GM13977 (cell line): ENCODE results near the gene MAST4.
A peak's percentile ranks its signal among the peaks of the same experiment; 100 is the strongest.
"Not testable (repeated sequence)": the region's sequence is repeated elsewhere in the genome, so short reads cannot be mapped to it uniquely, and the experiment has no call there.

Source experiments
- DNase-seq: peaks from one replicate; pipeline ENCODE4 v3.0.0; 2012; ENCODE audit warnings: low spot score
- CTCF ChIP-seq: IDR thresholded peaks from 2 replicates; pipeline ENCODE4 v1.5.1; 2012; ENCODE audit warnings: mild to moderate bottlenecking, control low read depth; ENCODE audit not compliant: insufficient read depth; ENCODE audit errors: extremely low read depth, missing control alignments
- in situ Hi-C: fragments of 300-500 bp; cut with MboI; formaldehyde crosslinking; loops from one replicate; pipeline ENCODE4 v1.12.0; 2022; ENCODE audit warnings: low sequenced_read_pairs, low pct_unique_long_range_greater_than_20kb, mixed read lengths, inconsistent platforms; ENCODE audit not compliant: unreplicated experiment

MAST4 gene

GRCh38 chr5:66689522-66690220 lies 93.5 kb downstream of the MAST4 start:
- no peak for DNase-seq
- no peak for TF ChIP-seq CTCF
- in situ Hi-C loops = no loop called here

DNA sequence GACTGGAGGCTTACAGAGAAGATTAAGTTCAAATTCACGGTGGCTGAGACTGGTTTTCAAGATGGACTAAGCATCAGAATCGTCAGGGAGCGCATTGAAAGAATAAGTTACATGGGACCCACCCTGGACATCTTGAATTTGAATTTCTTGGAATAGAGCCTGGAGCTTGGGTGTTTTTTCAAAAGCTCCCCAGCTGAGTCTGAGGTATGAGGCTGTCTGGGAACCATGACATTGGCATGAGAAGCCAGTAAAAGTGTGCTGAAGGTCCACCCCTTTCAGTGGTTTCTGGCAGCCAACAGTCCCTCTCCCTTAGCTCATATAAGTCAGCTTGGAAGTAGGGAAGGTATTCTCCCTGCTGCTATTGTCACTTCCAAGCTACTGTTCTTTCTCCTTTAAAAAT lies 97.8 kb downstream of the MAST4 start:
- no peak for TF ChIP-seq CTCF
- in situ Hi-C loops = no loop called here
- DNase-seq = no peak

DNA sequence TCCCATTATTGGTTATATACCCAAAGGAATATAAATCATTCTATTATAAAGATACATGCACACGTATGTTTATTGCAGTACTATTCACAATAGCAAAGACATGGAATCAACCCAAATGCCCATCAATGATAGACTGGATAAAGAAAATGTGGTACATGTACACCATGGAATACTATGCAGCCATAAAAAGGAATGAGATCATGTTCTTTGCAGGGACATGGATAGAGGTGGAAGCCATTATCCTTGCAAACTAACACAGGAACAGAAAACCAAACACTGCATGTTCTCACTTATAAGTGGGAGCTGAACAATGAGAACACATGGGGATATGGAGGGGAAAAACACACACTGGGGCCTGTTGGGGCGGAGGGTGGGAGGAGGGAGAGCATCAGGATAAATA lies 99.6 kb downstream of the MAST4 start:
- DNase-seq, in situ Hi-C loops: not testable (repeated sequence)

- no peak for TF ChIP-seq CTCF
- in situ Hi-C loops = no loop called here
- DNase-seq = no peak
Measured at GRCh38 chr5:66697796-66698564, 101.8 kb downstream of the MAST4 start.

GRCh38 chr5:66701244-66701643 lies 105.1 kb downstream of the MAST4 start:
- DNase-seq = peak; percentile 23
- in situ Hi-C loops = loop anchor here (10.0 kb wide), 1 partner anchor 76 kb away; no protein-coding TSS in a partner anchor
- TF ChIP-seq CTCF = no peak

- no peak for TF ChIP-seq CTCF
- no peak for DNase-seq
- in situ Hi-C loops = loop anchor here (10.0 kb wide), 1 partner anchor 78 kb away; no protein-coding TSS in a partner anchor
Measured at GRCh38 chr5:66702426-66702825, 106.2 kb downstream of the MAST4 start.
